BLaER1 treated with 17β-estradiol and CSF1 and Interleukin-3, amounts not matched to agents 10 nM and 100 nM (cell line): ENCODE data around the gene TNK2.

ENCODE experiments used
- H3K27ac ChIP-seq, 11 experiments: shearing (Covaris generic); formaldehyde crosslinking; 2 replicates each; pipeline ENCODE4 v1.8.1; 2022
- H3K27me3 ChIP-seq, 11 experiments: shearing (Covaris generic); formaldehyde crosslinking; 2 replicates each; pipeline ENCODE4 v1.8.1; 2022
- H3K36me3 ChIP-seq, 11 experiments: shearing (Covaris generic); formaldehyde crosslinking; 2 replicates each; pipeline ENCODE4 v1.8.1; 2022
- H3K4me1 ChIP-seq, 10 experiments: shearing (Covaris generic); formaldehyde crosslinking; 2 replicates each; pipeline ENCODE4 v1.8.1; 2022
- H3K4me2 ChIP-seq, 11 experiments: shearing (Covaris generic); formaldehyde crosslinking; 2 replicates each; pipeline ENCODE4 v1.8.1; 2022
- H3K4me3 ChIP-seq, 10 experiments: shearing (Covaris generic); formaldehyde crosslinking; 2 replicates each; pipeline ENCODE4 v1.8.1; 2022
- H3K9ac ChIP-seq, 11 experiments: shearing (Covaris generic); formaldehyde crosslinking; 2 replicates each; pipeline ENCODE4 v1.8.1; 2022
- H3K9me3 ChIP-seq, 11 experiments: shearing (Covaris generic); formaldehyde crosslinking; replicated peaks in 1 of 11; 2 replicates each; pipeline ENCODE4 v1.8.1; 2022
- H4K20me1 ChIP-seq, 11 experiments: shearing (Covaris generic); formaldehyde crosslinking; 2 replicates each; pipeline ENCODE4 v1.8.1; 2022
- Cebpa-rat ChIP-seq, 11 experiments: shearing (Covaris generic); IDR thresholded peaks; 2 replicates each; pipeline ENCODE4 v1.8.1; 2022

The TNK2 gene

DNA sequence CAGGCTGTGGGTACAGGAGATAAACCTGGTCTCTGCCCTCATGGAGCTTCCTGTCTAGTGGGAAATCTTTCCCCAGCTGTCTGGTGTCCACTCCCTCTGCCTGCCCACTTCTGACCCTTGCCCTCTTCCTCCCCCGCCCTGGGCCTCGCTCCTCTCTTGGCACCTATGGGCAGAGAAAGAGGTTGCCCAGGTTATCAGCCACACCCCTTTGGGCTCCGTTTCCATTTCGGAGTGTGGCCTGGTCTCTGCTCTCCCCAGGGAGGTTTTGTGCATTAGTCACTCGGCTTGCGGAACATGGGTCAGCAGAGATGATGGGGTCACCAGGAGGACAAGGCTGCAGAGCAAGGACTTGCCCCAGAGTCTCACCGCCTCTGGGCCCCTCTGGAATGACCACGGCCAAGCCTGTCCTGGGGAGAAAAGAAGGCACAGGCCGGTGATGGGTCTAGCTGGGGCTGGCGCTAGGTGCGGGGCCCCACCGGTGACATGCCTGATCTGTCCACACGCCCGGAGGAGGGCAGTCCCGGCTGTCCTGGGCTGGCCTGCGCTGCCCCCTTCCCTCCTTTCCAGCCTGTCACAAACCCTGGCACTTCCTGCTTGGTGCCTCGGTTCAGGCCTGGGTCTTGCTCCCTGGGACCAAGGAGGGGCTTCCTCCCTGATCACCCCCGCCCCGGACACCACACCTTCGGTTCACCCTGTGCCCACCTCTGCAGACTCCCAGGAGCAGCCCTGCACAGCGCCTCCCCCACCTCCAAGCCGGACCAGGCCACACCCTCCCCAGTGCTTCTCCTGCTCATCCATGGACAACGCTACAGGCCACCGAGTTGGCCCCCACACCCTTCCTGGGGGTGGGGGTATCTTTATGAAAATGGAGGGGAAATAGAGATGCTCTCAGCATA, 61.0 kb downstream of the TNK2 start:
- TF ChIP-seq Cebpa-rat (IDR thresholded peaks at IDR 0.05) = no peak

DNA sequence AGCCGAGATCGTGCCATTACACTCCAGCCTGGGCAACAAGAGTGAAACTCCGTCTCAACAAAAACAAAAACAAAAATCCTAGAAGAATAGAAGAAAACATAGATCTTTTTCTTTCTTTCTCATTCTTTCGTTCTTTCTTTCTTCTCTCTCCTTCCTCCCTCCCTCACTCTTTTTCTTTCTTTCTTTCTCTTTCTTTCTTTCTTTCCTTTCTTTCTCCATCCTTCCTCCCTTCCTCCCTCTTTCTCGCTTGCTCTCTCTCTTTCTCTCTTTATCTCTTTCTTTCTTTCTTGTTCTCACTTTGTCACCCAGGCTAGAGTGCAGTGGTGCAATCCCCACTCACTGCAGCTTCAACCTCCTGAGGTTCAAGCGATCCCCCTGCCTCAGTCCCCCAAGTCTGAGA, 62.9 kb downstream of the TNK2 start:
- no peaks in the 10 kb centered on the region; a peak in 1 of 22 replicates for H3K9me3 ChIP-seq
- no peak overlapping the region for H3K27ac ChIP-seq
- H3K9ac ChIP-seq = no peak overlapping the region
- peaks cover 0 to 5% (median 0%) of the 10 kb centered on the region in 10 experiments; a peak in 1 of 20 replicates for H3K4me1 ChIP-seq
- H3K4me3 ChIP-seq = no peak overlapping the region
- H4K20me1 ChIP-seq = no peaks in the 10 kb centered on the region
- H3K36me3 ChIP-seq = no peaks in the 10 kb centered on the region
- no peaks in the 10 kb centered on the region for H3K27me3 ChIP-seq
- no peak for TF ChIP-seq Cebpa-rat (IDR thresholded peaks at IDR 0.05)
- no peak overlapping the region for H3K4me2 ChIP-seq

More for the DNA sequence above, 61.0 kb downstream of the TNK2 start:
- Histone ChIP-seq H3K9ac (no peak overlapping the region), H3K4me1 (peaks cover 0 to 15% (median 13%) of the 10 kb centered on the region in 10 experiments; a peak in 16 of 20 replicates), H3K4me3 (no peak overlapping the region), H4K20me1 (no peaks in the 10 kb centered on the region), H3K36me3 (no peaks in the 10 kb centered on the region), H3K27me3 (peaks cover 0 to 12% (median 0%) of the 10 kb centered on the region in 11 experiments; a peak in 3 of 22 replicates), H3K27ac (no peak overlapping the region), H3K4me2 (no peak overlapping the region), H3K9me3 (no peaks in the 10 kb centered on the region; a peak in 1 of 22 replicates)

DNA sequence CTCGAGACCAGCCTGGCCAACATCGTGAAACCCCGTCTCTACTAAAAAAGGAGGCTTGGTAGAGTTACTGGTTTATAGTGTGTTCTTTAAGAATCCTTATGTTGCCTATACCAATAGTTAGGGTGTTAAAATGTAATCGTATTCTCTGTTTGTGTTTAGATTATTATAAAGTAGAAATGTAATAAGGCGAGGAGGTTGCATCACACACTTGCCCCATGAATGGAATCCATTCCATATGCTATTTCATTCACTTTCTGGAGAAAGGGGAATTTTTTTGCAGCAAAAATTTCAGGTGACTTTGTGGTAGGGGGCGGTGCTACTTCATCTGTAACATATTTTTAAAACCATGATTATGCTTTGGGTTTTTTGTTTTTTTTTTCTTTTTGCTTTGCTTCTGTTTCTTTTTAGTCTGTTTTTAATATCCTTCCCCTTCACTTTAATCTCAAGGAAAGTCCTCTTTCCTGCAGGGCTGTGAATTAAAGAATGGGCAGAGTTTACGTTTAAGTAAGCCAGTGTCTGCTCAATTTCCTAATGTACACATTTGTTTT, 63.6 kb downstream of the TNK2 start:
- Histone ChIP-seq H3K36me3 (no peaks in the 10 kb centered on the region), H3K9me3 (no peaks in the 10 kb centered on the region; a peak in 1 of 22 replicates), H4K20me1 (no peaks in the 10 kb centered on the region), H3K9ac (no peak overlapping the region), H3K4me1 (peaks cover 0 to 5% (median 0%) of the 10 kb centered on the region in 10 experiments; a peak in 1 of 20 replicates), H3K4me2 (no peak overlapping the region), H3K27me3 (no peaks in the 10 kb centered on the region), H3K27ac (no peak overlapping the region), H3K4me3 (no peak overlapping the region)
- TF ChIP-seq Cebpa-rat (IDR thresholded peaks at IDR 0.05) = no peak

DNA sequence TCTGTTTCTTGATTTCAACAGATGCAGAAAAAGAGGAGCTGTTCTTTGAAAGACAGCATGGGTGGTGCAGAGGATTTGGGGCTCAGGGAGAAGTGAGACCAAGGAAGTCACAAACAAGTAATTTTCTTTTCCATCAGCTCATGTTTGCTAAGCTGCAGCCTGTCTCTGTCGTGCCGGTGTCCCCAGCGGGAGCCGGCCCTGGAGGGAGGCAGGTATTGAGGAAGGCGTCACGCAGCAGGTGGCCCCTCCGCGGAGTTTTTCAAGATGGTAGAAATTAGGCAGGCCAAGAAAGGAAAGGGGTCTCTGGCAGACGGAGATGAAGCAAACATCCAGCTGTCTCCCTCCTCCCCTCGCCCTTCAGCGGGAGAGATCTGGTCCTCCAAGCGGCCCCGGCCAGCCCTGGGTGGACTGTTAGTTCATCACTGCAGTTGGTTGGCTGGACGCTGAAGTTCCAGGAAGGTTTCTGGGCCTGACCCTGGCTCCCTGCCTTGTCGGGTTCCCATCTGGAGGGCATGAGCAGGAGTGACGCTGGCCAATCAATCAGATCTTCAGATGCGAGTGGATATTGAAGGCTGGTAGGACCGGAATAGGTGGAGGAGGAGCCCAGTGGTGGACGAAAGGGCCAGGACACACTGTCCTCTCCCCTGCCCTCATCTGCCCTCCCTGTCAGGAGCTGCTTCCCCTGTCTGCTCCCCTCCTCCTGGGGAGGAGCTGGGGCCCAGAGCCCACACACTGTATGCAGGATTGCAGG, 68.9 kb downstream of the TNK2 start:
- Histone ChIP-seq H3K27ac (no peak overlapping the region), H3K9me3 (peaks cover 0 to 9% (median 0%) of the 10 kb centered on the region in 11 experiments; a peak in 3 of 22 replicates), H3K36me3 (no peaks in the 10 kb centered on the region), H3K9ac (no peak overlapping the region), H3K4me1 (no peaks in the 10 kb centered on the region), H4K20me1 (no peaks in the 10 kb centered on the region; a peak in 1 of 22 replicates), H3K4me2 (no peak overlapping the region), H3K27me3 (no peaks in the 10 kb centered on the region), H3K4me3 (no peak overlapping the region)
- TF ChIP-seq Cebpa-rat (IDR thresholded peaks at IDR 0.05) = no peak

DNA sequence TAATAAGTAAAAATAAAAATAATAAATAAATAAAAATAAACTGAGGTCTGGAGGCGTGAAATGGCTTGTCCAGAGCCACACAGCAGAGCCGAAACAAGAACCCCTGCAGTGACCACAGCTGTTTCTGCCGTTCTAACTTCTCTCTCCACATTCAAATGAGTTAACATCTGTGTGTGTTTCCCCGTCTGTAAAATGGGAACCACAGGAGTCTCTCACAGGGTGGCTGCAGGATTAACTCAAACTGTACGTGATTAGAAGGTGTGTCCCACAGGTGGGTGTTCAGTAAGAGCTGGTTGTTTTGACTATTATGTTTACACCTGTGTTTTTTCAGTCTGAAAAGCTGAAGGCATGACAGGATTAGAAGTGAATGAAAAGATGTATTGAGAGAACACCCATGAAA, 69.6 kb downstream of the TNK2 start:
- Histone ChIP-seq H3K27ac (no peak overlapping the region), H3K4me2 (no peak overlapping the region), H3K9ac (no peak overlapping the region), H3K9me3 (peaks cover 0 to 9% (median 0%) of the 10 kb centered on the region in 11 experiments; a peak in 3 of 22 replicates), H4K20me1 (no peaks in the 10 kb centered on the region; a peak in 1 of 22 replicates), H3K4me3 (no peak overlapping the region), H3K36me3 (no peaks in the 10 kb centered on the region), H3K4me1 (no peaks in the 10 kb centered on the region), H3K27me3 (no peaks in the 10 kb centered on the region)
- no peak for TF ChIP-seq Cebpa-rat (IDR thresholded peaks at IDR 0.05)

DNA sequence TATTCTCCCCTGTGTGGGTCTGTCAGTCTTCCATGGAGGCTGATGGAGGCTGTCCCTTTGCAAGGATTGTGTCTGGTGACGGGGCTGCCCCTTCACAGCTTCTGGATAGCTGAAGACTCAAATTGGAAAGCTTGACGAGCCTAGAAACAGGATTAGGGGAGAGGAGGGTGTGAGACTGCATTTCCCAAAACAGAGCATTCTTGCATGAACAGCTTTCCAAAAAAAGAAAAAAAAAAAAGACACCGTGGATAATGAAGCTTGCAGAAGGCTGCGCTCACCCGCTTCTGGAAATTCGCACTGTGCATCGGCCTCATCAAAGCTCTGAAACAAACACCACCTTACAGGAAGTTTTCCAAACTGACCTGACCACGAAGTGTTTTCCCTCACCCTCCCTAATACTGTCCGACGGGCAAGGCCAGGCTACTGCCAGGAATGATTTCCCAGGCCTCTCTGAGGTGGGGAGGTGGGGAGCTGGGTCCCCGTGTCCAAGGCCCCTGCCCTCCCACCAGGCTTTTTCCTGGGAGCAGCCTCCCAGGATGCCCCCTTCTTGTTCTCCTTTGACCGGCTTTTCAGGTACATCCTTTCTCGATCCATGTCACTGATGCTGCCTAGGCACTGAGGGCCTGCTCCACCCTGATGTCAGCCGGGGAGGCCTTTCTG, 71.7 kb downstream of the TNK2 start:
- Histone ChIP-seq H3K27me3 (no peaks in the 10 kb centered on the region), H3K4me3 (no peak overlapping the region), H3K9ac (no peak overlapping the region), H3K36me3 (no peaks in the 10 kb centered on the region), H3K4me1 (no peaks in the 10 kb centered on the region), H3K27ac (no peak overlapping the region), H3K9me3 (peaks cover 0 to 10% (median 0%) of the 10 kb centered on the region in 11 experiments; a peak in 3 of 22 replicates), H4K20me1 (no peaks in the 10 kb centered on the region; a peak in 1 of 22 replicates), H3K4me2 (no peak overlapping the region)
- TF ChIP-seq Cebpa-rat (IDR thresholded peaks at IDR 0.05) = no peak

DNA sequence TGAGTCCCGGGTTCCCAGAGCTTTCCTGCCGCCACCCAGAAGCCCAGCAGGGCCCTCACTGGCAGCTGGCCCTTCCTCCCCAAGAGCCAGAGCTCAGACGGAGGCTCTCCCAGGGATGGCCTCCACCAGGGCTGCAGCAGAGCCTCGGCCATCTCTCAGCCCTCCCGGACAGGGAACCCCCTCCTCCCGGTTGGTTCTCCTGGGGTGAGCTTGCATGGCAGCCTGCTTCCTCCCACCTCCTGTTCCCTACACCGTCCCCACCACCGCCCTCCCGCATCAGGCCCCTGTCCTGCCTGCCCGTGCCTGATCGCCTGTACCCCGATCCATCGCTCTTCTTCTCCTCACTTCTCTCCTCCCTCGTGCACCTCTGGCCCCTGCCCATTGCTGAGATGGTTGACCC, 72.6 kb downstream of the TNK2 start:
- no peak overlapping the region for H3K27ac ChIP-seq
- no peaks in the 10 kb centered on the region; a peak in 1 of 22 replicates for H4K20me1 ChIP-seq

DNA sequence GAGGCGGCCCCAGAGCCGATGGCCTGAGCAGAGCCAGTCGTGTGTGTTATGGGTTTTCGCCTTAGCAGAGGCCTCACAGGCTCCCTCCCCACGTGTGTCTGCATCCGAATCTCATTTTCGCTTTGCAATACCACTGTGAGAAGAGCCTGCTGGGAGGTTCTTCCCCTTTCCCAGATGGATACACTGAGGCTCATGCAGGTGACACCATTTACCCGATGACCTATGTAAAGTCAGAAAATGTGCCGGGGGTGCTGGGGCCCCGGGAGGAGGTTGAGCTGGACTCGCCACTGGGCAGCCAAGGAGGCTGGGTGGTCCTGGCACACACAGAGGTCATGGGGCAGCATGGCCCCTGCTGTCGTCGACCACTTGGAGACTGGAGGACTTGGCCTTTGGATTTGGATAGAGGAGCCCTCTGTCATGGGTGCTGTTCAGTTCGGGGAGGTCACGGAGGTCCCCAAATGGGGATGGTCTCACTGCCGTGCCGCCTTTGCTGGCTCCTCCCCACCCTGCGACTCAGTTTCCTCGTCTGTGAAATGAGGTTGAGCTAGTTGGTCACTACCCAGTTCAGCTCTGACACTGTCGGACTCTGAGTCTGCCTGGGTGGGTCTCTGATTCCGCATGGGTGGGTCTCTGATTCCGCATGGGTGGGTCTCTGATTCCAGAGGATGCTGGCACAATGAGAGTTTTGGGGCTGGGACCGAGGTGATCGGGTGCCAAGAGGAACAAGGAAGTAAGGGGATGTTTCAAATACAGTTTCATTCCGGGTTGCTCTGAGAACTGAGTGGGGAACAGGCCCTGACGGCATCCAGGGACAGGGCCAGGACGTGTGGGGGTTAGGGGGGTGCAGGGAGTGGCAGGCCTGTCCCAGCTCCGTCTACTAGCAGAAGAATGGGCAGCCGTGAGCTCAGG, 73.4 kb downstream of the TNK2 start:
- H3K27ac ChIP-seq = no peak overlapping the region
- H3K27me3 ChIP-seq = no peaks in the 10 kb centered on the region
- peaks cover 0 to 23% (median 0%) of the 10 kb centered on the region in 11 experiments; a peak in 5 of 22 replicates for H3K9me3 ChIP-seq
- H3K4me3 ChIP-seq = no peak overlapping the region
- H3K4me2 ChIP-seq = no peak overlapping the region
- H3K4me1 ChIP-seq = no peaks in the 10 kb centered on the region
- no peak overlapping the region for H3K9ac ChIP-seq
- no peaks in the 10 kb centered on the region for H3K36me3 ChIP-seq
- H4K20me1 ChIP-seq = no peaks in the 10 kb centered on the region; a peak in 1 of 22 replicates
- no peak for TF ChIP-seq Cebpa-rat (IDR thresholded peaks at IDR 0.05)

More for the DNA sequence above, 72.6 kb downstream of the TNK2 start:
- no peak for TF ChIP-seq Cebpa-rat (IDR thresholded peaks at IDR 0.05)
- Histone ChIP-seq H3K4me2 (no peak overlapping the region), H3K9me3 (peaks cover 0 to 18% (median 0%) of the 10 kb centered on the region in 11 experiments; a peak in 4 of 22 replicates), H3K4me1 (no peaks in the 10 kb centered on the region), H3K9ac (no peak overlapping the region), H3K27me3 (no peaks in the 10 kb centered on the region), H3K4me3 (no peak overlapping the region), H3K36me3 (no peaks in the 10 kb centered on the region)
